GM19372 (cell line): ENCODE results near the gene PTCRA.
A peak's percentile ranks its signal among the peaks of the same experiment; 100 is the strongest.
"Not testable (repeated sequence)": the region's sequence is repeated elsewhere in the genome, so short reads cannot be mapped to it uniquely, and the experiment has no call there.

Experiments used
- ATAC-seq: cut with Tn5 transposase; IDR thresholded peaks from one replicate; pipeline ENCODE4 v1.9.1; 2021; ENCODE audit warnings: mild to moderate bottlenecking, low read depth, moderate library complexity; ENCODE audit not compliant: unreplicated experiment

Gene PTCRA

DNA sequence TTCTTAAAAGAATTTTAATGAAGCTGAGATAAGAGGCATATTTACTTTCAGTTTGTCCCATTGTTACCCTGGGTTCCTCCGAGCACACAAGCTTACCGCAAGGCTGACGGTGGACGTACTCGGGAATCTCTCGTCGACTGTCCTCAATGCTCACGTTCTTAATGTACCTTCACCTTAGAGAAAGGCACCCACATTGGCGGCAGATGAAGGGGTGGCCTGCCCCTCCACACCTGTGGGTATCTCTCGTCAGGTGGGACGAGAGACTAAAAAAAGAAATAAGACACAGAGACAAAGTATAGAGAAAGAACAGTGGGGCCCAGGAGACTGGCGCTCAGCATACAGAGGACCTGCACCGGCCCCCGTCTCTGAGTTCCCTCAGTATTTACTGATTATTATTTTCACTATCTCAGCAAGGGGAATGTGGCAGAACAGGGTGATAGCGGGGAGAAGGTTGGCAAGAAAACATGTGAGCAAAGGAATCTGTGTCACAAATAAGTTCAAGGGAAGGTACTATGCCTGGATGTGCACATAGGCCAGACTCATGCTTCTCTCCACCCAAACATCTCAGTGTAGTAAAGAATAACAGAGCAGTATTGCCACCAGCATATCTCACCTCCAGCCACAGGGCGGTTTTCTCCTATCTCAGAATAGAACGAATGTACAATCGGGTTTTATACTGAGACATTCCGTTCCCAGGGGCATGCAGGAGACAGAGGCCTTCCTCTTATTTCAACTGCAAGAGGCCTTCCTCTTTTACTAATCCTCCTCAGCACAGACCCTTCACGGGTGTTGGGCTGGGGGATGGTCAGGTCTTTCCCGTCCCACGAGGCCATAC is 13.2 kb upstream of the PTCRA start:
- ATAC-seq = not testable (repeated sequence)

DNA sequence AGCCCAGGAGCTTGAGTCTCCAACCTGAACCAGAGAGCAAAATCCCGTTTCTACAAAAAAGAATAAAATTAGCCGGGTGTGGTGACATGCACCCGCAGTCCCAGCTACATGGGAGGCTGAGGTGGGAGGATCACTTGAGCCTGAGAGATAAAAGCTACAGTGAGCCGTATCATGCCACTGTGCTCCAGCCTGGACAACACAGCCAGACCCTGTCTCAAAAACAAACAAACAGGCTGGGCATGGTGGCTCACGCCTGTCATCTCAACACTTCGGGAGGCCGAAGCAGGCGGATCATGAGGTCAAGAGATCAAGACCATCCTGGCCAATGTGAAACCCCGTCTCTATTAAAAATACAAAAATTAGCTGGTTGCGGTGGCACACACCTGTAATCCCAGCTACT is 11.4 kb upstream of the PTCRA start:
- no peak for ATAC-seq

DNA sequence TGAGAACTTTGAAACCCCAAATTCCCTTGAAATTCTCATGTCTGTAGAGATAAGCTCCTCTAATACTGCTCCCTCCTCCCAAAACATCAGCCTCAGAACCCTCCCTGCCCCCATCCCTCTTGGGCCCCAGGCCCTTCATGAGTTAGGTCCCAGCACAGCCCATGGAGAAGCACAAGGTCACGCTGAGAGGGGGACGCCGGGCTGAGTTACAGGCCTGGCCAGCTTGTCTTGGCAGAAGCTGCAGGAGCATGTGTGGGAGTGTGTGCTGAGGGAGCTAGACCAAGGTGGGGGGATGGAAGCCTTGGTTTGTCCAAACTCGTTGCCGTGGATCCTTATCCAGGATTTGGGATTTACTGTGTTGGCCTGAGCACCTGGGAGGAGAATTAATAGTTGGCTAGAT is 8.5 kb upstream of the PTCRA start:
- ATAC-seq = no peak

DNA sequence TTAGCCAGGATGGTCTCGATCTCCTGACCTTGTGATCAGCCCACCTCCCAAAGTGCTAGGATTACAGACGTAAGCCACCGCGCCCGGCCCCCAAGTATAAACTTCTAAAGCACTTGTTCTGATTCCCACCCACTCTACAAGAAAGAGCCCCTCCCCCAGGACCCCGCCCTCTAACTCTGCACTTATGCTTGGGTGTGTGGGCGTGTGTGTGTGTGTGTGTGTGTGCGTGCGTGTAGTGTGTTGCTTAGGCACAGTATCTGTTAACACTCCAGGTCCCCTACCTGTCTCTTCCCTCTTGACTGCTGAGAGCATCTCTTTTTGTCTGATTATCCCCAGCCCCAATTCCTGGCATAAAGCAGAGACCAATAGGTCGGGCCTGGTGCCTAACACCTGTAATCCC is 6.0 kb upstream of the PTCRA start:
- no peak for ATAC-seq

DNA sequence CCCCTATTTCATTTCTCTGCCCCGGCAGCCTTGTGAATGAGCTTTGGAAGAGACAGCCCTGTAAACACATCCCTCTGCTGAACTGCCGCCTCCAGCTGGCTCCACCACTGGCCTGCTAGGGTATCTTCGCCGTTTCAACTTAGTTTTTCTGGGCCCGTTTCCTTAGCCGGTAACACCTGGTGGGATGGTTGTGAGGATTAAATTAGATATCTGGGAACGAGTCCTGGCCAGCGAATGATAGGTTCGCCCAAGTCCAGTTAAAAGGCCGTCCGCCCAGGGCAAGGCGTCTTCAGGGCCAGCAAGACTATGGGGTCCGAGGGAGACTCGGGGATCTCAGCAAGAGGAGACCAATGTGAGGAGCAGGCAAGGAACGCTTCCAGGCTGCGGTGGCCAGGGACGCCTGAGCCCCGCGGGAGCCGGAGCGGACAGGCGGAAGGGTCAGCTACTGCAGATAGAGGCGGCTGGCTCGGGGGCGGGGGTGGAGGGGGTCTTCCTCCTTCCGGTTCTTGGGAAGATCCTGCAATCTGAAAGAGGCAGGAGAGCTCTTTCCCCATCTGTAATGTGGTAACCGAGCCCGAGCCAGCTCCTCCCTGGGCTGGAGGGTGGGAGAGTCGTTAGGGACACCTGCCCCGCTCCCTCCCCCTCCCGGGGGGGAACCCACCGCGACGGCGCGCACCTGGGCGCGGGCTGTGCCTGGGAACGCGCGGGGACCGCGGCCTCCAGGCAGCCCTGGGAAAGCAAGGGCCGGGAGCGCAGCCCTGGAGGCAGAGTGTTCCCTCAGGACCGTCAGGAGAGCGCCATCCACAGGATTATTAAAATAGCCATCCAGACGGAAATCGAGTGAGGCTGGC is 4.5 kb upstream of the PTCRA start:
- ATAC-seq = no peak

DNA sequence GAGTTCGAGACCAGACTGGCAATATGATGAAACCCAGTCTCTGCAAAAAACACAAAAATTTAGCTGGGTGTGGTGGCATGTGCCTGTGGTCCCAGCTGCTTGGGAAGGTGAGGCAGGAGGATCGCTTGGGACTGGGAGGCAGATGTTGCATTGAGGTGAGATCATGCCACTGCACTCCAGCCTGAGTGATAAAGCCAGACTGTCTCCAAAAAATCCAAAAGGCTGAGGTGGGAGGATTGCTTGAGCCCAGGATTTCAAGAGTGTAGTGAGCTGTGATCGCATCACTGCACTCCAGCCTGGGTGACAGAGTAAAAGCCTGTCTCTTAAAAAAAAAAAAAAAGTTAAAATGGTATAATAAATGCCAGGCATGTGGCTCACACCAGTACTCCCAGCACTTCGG is 1.3 kb upstream of the PTCRA start:
- ATAC-seq = no peak

DNA sequence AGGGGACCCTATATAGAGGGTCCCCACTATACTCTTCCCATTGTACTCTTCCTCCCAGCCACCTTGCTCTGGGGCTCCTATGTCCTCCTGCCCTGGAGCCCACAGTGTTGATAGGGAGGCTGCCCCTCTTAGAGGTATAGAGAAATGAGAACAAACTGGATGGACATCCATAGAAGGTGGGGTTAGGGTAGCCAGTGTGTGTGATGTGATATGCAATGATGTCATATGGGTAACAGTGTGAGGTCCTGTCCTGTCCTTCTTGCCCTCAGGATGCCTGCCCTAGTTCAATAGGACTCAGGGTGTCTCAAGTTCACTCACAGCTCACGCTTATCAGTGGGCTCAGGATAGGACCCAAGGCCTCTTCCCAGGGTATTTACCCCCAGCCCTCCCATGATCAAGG is 435 bp downstream of the PTCRA start:
- ATAC-seq = no peak

DNA sequence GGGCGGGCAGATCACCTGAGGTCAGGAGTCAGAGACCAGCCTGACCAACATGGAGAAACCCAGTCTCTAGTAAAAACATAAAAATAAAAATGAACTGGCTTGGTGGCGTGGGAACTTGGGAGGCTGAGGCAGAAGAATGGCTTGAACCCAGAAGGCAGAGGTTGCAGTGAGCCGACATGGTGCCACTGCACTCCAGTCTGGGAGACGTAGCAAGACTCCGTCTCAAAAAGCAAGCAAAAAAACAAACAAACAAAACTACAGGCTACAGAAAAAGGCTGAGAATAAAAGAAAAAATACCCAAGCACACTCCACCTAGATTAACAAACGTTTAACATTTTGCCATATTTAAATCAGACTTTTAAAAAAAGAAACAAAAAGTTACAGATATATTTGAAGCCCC is 5.9 kb downstream of the PTCRA start:
- ATAC-seq = no peak

DNA sequence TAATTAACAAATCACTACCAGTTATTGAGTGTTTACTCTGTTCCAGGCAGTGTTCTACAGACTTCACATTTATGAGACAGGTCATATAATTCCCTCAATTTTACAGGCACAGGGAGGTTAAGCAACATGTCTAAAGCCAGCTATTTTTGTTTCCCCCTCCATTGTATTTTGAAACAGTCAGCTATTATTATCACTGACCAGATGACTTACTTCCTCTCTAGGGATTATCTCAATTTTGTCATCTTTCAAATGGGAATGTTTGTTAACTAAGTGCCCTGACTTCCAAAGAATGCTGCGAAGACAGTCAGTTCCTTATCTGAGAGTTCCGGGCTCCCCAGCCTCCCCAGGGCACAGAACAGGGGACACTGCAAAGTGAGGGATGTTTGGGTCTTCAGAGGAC is 7.8 kb downstream of the PTCRA start:
- no peak for ATAC-seq

DNA sequence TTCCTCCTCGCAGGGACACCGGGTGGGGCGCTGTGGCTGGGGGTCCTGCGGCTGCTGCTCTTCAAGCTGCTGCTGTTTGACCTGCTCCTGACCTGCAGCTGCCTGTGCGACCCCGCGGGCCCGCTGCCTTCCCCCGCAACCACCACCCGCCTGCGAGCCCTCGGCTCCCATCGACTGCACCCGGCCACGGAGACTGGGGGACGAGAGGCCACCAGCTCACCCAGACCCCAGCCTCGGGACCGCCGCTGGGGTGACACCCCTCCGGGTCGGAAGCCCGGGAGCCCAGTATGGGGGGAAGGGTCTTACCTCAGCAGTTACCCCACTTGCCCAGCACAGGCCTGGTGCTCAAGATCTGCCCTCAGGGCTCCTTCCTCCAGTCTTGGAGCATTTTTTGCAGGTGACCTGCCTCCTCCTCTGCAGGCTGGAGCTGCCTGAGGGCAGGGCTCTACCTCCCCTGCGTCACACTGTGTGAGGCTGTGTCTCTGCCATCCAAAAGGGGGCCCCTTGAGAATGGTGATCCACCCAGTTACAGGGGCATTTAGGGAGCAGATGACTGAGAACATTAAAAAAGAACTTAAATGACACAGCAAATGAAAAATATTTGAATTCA is 9.5 kb downstream of the PTCRA start:
- ATAC-seq = no peak

DNA sequence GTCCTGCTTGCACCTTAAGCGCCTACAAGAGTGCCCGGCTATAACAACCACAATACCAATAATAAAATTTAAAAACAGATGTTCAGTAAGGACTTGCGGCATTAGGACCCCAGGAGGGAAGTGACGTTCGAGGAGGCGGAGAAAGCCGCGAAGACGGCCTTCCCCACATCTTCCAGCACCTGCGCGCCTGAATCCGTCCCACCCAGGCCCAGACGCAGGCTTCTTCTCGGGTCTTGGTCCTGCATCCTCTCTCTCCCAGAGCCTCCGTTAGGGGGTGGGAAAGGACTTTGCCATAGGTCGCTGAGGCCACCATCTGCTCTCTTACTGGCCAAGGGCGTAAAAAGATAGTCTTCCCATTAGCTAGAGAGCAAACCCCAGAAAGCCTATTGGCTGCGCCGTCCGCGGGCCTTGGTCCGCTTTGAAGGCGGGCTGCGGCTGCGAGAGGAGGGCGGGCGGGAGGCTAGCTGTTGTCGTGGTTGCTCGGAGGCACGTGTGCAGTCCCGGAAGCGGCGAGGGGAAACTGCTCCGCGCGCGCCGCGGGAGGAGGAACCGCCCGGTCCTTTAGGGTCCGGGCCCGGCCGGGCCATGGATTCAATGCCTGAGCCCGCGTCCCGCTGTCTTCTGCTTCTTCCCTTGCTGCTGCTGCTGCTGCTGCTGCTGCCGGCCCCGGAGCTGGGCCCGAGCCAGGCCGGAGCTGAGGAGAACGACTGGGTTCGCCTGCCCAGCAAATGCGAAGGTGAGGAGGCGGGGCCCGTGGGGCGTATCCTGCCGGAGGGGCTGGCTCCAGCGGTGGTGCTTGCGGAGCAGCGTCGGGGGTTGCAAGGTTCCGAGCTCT is 13.3 kb downstream of the PTCRA start, which contains the start of gene CNPY3:
TSS of gene CNPY3 (plus strand) at position 495 of the 835 bp plus-strand sequence. CDS start at position 586, 91 bp downstream.
- ATAC-seq = peak; percentile 71

DNA sequence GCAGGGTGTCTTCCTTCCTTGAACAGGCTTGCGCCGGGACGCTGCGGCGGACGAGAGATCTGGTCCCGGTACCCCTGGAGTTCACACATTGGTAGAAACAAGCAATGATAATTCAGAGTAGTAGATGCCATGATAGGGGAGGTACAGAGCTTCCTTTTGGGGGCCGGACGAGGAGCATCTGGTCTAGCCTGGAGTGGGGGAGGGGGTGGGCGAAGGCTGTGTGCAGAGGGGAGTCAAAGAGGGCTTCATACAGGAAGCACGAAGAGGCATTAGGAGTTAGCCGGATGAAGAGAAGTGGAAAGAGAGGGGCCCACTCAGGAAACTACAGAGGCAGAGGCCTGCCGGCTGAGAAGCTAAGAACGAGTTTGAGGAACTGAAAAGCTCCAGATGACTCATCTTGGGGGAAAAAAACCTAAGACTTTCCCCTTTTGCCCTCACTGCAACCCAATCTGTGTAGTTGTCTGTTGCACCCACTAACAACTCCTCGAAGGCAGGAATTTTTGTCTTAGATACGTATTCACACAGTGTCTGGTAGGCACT is 14.0 kb downstream of the PTCRA start:
- peak; percentile 50 for ATAC-seq

DNA sequence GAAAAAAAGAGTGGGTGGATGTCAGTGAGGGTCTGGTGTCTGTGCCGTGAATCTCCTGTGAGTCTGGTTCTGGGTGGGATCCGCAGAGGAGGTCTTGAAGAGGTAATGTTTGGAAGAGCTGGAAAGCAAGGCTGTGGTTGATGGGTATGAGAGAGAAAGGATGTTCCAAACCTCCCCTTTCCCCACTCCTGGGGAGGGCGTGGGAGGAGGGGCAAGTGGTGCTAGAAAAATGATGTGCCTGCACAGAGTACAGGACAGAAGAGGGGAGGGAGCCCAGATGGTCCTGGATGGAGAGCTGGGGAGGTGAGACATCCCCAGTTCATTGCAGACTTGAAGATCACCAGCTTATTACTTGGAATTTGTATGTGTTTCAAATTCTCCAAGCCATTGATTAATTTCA is 16.6 kb downstream of the PTCRA start:
- ATAC-seq = no peak

DNA sequence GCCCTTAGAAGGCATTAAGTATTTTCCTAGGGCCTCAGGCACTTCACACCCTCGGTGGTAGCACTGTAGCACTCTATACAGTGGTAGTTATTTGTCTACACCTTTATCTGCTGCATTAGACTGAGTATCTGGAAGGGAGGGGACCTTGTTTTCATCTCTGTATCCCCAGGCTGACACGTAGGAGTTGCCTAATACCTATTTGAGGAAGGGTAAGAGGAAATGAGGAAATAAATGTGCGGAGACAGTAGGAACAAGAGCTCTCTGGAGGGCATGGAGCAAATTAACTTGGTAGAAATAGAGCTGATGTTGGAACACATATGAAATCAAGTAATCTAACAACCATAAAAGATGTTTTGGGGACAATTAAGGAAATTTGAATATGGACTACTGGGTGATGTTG is 17.4 kb downstream of the PTCRA start:
- ATAC-seq = no peak

DNA sequence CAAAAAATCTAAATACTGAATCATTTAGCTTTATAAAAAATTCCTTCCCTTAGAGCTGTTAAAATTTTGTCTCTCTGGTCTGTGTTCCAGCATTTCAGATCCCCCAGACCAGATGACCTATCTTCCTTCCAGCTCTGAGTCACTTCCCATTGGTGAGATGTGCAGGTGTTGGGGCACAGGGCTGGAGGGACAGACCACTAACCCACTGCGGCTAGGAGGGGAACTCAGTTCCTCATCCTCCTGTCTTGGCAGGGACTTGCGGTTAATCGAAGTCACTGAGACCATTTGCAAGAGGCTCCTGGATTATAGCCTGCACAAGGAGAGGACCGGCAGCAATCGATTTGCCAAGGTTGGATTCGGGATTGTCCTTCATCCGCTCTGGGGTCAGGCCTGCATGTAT is 19.5 kb downstream of the PTCRA start:
- no peak for ATAC-seq

DNA sequence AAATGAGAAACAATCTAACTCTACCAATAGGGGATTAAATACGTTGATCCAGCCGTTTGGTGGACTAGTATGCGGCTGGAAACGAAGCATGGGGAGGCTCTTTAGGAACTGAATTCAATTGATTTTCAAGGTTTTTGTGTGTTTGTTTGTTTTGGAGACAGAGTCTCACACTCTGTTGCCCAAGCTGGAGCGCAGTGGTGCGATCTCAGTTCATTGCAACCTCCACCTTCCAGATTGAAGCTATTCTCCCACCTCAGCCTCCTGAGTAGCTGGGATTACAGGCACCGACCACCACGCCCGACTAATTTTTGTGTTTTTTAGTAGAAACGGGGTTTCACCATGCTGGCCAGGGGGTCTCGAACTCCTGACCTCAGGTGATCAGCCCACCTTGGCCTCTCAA is 20.5 kb downstream of the PTCRA start:
- ATAC-seq = no peak

DNA sequence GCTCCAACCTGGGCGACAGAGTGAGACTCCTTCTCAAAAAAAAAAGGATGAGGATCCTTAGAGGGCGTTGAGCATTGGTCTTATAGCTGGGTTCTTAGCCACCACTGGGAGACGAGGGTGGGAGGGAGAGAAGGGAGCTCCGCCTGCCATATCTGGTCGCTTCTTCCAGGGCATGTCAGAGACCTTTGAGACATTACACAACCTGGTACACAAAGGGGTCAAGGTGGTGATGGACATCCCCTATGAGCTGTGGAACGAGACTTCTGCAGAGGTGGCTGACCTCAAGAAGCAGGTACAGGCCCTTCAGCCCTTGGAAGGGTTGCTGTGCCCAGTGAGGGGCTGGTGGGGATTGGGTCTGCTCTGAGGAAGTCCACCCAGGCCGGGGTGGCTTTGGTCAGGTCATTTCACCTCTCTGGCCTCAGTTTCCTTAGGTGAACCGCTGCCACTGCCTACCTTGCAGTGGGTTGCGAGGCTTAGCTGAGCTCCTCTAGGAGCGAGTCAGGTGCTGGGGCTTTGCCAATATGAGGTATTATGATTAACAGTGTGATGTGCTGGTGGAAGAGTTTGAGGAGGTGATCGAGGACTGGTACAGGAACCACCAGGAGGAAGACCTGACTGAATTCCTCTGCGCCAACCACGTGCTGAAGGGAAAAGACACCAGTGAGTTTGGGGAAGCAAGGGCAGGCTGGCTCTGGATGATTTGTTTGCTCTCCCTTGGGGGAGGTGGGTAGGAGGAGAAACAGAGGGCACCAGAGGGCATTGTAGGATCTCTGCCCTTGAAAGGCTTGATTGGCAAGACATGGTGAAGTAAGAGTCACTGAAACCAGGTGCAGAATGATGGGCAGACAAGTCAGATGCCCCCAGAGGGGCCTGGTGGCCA is 21.9 kb downstream of the PTCRA start:
- no peak for ATAC-seq

DNA sequence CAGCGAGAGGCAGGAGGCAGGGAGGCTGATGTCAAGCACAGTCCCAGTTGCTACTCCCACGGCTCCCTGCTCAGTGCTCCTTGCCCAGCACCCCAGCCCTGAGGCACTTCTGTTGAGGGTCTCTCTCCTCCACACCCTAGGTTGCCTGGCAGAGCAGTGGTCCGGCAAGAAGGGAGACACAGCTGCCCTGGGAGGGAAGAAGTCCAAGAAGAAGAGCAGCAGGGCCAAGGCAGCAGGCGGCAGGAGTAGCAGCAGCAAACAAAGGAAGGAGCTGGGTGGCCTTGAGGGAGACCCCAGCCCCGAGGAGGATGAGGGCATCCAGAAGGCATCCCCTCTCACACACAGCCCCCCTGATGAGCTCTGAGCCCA is 22.6 kb downstream of the PTCRA start:
- no peak for ATAC-seq
